ENCODE results near the gene UPB1.

The UPB1 gene

GRCh38 chr22:24566899-24567511 is 71.9 kb downstream of the UPB1 start:
- no peak for DNase-seq (ENCODE audit: low spot score)

GRCh38 chr22:24567668-24568067 is 72.5 kb downstream of the UPB1 start:
- DNase-seq (ENCODE audit: low spot score): no peak

- no peak for DNase-seq (ENCODE audit: low spot score)
These were observed 76.1 kb downstream of the UPB1 start for GRCh38 chr22:24571266-24571665.

GRCh38 chr22:24576778-24577177 is 81.6 kb downstream of the UPB1 start:
- no peak for DNase-seq (ENCODE audit: low spot score)
